CD4-positive, alpha-beta T cell treated with Interleukin-21 for 1 hour (primary cell): ENCODE measurements around the gene GRAMD1B.
"Not testable (repeated sequence)": the region's sequence is repeated elsewhere in the genome, so short reads cannot be mapped to it uniquely, and the experiment has no call there.

ENCODE experiments used
- DNase-seq: peaks from one replicate; pipeline ENCODE4 v3.0.0-alpha.2; 2020

GRAMD1B gene

DNA sequence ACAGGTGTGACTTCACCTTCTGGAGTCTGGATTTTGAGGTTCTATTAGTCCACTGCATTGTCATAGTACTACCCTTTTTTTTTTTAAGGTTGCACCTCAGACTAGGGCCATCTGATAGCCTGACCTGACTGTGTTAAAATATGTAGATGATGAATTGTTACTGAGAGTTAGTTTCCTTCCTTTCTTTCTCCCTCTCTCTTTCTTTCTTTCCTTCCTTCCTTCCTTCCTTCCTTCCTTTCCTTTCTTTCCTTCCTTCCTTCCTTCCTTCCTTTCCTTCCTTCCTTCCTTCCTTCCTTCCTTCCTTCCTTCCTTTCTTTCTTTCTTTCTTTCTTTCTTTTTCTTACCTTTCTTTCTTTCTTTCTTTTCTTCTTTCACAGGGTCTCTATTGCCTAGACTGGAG is 83.2 kb downstream of the GRAMD1B start:
- DNase-seq: not testable (repeated sequence)

DNA sequence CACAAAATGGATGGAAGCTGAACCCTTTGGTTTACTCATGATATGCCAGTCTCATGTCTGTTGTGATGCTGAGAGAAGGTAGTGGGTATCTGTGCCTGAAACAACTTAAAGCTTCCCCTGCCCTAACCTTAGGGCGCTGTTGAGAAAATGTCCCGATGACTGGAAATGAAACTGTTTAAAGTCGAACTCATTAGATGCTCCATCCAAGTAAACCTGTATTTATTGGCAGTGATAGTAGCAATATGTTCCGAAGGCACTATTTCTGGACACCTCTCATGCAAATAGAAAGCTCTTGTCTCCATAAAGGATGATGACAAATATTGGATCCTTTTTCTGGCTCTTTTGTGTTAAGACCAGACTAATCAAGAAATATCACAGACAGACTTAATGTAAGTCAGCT is 86.2 kb downstream of the GRAMD1B start:
- DNase-seq: no peak

DNA sequence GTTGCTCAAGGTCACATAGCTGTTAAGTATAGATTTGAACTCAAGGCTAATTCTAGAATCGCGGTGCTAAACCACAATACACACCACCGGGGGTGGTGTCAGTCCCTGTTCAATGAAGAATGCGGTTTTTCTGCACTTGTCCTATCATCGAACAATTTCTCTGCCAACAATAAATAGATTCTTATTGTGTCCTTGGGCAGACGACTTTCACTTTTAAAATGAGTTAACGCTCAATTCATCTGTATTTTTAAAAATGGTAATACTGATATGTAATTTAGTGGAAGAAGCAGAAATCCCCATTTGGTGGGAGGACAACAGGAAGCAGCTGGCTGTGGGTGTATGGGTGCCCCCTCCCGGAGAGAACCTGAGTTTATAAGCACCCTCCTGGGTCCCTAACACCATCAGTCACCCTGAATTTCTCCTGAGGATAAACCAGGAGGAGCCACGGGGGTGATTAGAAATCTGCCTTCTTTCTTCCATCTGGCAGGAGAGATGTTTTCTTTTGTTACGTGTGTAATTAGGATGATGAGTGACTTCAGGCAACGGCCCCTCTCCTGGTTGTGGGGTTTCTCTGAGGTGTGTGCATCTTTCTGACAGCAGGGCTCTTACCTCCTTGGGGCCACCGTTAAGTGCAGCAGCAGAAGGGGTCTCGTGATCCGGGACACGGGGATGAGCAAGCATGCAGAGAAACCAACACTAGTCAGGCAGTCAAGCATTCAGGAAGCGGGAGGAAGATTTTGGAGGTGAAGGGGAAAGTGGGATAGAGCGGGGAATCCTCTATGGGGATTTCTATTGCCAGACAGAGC is 87.7 kb downstream of the GRAMD1B start:
- DNase-seq: no peak

DNA sequence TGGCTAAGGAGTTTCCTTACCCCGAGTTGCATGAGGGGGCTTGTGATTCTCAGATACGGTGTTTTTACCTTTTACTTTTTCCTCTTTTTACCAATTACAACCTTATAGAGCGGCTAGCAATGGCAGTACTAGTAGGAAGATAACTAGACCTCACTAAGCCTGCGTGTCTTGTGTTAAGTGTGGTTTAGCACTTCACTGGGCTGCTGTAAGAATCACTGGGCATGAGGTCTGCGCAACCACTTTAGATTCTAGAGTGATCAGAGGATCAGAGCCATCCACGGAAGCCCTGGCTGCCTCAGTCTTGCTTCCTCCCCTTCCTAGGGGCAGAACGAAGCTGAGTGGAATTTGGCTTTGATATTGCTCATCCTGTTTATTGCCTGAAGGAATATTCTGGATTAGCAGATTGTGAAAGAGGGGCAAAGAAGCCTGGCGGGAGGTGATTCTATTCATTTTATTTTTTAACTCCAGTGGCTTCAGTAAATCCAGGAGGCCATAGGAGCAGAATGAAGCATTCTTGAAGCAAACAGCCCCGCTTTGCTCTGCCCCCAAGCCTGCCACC is 88.5 kb downstream of the GRAMD1B start:
- DNase-seq: no peak

DNA sequence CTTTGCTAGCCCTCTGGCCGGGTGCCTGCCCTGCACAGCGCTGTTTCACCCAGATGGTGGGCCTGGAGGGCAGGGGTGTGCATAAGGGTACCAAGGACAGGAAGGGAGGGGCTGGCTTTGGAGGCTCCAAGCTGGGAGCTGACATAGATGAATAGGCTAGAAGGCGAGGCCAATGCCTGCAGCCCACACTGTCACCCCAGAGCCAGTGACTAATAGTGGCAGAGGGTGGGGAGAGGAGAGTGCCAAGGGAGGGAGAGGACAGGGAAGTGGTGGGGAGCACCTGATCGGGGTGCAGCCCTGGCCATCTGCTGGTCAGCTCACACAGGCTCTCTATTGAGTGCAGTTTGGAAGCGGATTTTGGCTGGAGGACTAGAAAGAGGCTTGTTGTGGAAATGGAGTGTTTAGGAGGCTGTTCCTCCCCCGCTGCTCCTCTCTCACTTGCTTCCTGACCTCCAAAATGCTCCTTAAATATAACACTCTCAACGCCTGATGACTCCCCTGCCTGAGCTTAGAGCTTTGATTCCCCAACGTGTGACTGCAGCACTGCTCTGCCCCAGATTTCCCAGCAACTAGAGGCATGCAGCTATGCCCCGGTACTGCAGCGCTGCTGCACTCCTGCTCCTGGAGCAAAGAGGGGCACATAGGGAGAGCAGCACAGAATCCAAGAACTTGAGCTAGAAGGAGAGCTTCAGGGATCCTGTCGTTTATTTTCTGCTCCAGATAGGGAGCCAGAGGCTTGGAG is 89.2 kb downstream of the GRAMD1B start:
- no peak for DNase-seq

DNA sequence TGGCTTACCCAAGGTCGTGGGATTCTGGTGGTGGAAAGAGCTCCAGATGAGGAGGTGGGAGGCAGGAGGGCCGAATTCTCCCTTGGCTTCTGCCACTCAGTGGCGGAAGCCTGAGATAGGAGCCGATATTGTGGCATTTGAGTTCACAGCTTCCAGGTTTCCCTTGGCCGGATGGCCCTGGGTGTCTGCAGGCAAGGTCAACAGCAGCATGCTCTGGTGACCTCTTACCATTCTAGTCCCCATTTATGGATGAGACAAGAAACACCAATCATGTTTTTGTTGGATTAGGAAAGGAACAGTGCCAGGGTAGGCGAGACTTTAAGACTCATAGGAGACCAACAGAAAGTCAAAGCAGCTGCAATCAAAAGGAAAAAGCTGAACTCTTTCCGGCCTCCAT is 89.7 kb downstream of the GRAMD1B start:
- DNase-seq: no peak

DNA sequence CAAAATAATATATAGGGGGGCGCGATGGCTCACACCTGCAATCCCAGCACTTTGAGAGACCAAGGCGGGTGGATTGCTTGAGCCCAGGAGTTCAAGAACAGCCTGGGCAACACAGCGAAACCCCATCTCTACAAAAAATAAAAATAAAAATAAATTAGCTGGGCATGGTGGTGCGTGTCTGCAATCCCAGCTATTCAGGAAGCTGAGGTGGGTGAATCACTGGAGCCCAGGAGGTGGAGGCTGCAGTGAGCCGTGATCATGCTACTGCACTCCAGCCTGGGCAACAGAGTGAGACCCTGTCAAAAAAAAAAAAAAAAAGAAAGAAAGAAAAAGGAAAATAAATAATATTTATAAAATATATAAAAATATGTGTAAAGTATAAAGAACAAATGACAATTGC is 90.4 kb downstream of the GRAMD1B start:
- not testable (repeated sequence) for DNase-seq

DNA sequence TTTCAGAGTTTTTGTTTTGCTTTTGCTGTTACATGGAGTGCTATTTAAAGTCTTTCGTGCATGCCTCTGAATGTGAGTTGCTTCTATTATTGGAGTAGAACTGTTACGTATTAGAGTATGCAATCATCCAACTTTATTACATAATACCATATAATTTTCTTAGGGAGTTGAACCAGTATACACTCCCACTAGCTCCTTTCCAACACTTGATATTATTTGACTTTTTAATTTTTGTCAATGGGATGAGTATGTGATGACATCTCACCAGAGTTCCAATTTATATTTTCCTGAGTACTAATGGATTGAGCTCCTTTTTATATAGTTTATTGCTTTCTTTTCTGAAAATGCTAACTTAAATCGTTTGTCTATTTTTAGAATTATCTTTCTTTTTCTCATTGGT is 90.9 kb downstream of the GRAMD1B start:
- no peak for DNase-seq

DNA sequence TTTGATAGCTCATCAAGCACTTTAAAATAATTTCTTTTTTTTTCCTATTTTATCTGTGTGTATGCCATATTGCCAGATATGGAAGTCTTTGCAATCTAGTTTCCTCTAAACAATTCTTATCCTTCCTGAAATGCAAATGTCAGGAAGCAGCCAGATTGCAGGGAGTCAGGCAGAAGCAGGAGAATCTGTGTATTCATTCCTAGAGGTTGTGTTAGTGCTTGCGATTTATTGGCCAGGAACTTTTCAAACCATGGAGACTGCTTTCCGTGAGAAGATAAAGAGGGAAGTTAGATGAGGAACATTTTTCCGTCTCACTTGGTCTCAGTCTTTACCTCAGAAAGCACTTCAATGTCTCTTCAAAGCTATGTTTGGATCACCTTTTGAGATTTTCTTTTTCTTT is 91.9 kb downstream of the GRAMD1B start:
- DNase-seq: no peak

DNA sequence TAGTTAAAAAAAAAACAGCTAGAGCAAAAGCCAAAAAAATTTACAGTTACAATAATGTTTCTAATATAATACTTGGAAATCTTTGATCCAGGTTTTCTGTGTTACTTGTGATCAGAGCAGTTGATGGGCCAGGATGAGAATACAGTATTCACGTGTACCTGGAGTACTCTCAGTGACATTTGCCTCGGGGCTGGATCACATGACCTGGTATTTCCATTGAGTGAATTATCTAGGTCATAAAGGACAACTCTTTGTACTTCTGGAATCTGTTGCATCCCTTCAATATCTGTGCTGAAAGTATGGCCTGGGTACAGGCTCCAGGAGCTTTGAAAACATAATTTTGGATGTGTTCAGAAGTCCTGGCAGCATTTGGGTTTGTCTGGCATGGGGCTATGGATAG is 93.5 kb downstream of the GRAMD1B start:
- DNase-seq: no peak

DNA sequence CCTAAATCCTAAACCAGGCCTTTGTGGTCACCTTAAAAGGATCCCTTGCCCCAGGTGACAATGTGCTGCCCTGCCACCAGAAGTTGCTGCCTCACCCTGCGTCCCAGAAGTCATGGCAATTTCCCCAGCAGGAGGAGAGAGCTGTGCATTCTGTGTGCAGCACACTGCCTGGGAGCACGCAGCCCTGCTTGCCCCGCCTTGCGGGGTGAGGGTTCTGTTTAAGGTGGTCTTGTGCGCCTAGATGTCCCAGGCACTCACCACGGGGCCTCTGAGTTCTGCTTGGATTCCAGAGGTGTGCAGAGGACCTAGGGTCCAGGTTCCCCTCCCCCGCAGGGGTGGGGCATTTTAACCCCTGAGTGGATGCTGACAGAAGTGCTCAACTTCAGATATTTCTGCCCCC is 95.0 kb downstream of the GRAMD1B start:
- no peak for DNase-seq

DNA sequence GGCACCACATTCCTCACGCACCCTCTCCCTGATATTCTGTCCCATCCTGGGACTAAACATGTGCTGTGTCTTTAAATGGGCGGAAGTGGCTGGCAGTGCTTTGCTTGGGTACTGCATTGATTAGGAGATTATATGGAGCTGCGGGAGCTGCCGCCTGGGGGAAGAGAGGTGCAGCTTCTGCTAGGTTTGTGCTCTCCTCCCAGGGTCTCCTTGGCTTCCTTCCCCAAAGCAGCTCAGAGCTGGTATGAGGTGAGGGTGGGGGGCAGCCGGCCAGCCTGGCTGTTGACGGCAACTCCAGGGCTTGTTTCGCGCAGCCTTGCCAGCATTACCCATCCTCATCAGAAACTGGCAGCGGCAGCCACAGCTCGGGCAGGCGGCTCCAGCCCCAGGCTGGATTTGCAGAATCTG is 95.4 kb downstream of the GRAMD1B start:
- DNase-seq: no peak

DNA sequence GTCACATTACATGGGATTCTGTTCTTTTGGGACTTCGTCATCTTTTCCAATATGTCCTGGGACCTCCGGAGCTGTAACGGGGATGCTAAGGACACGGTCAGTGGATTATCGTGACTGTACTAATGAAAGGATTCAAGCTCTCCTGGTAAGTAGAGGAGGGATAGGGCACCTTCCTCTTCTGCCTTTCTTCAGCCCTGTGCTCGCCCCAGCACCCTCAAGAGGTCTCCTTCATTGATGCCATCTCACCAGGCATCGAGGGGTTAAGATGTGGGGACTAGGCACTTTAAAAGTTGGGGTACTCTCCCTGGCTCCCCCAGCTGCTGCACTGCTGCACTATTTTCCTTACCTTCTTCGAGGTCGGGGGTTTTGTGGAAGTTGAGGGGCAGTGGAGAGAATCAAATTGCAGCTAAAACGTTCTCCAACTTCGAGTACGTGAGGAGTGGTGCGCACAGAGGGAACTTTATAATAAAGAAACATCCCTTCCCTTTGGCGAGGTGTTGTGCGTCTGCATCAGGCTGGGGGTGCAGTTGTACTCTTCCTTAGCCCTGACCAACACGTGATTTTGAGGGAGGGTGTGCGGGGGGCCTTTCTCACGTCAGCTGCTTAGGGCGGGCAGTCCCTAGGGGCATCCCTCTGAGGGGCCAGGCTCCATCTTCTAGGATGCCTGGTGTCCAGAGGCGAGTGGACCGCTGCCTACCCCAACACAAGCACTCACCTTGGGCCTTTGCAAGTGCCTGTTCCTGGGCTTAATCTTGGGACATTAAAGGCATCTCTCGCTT is 96.1 kb downstream of the GRAMD1B start:
- DNase-seq: no peak

DNA sequence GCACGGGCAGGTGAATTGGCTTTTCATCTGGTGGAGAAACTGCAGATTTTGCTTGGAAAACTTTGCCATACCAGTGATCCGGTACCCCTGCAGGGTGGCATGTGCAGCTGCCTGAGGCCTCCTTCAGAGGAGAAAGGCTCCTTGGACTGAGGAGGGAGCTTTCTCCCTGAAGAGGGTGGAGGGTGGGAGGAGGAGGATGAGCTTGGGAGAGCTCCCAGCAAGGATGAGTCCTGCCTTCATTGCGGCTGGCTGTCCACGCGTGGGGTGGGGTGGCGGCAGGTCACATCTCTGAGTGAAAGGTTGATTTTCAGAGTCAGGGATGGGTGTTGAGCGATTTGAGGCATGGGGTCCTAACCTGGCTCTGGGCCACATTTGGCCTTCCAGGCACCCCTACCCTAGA is 96.8 kb downstream of the GRAMD1B start:
- DNase-seq: no peak

DNA sequence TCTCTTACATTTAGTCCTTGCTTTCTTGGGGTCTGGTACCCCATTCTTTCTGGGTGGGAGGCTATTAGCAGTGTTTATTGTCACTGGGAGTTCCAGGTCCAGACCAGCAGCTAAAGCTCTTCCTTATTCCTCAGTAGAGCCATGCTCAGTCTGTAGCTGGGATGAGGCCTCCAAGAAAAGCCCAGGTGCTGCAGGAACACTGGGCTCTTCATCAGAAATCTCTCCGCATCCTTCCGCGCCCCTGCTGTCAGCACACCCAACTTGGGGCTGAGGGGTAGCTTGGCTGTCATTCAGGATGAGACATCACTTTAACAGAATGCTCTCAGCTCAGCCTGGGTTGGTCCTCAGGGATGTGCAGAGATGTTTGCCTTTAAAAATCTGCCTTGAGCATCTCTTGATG is 97.5 kb downstream of the GRAMD1B start:
- DNase-seq: no peak

DNA sequence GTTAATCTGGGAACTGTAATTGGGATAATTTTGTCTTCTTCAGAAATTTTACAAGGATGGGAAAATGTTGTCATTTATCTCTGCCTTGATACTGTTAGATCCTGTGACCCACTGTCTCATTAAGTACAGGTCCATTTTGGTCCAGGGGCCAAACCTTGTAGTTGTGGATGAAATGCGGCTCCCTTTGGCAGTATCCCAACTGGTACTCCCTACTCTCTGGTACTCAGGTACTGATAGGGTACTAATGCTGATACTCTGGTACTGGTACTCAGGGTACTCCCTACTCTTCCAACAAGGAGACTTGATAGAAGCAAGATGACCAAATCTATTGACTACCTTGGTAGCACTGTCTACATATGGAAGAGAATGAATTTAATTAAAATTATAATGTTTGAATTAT is 97.9 kb downstream of the GRAMD1B start:
- no peak for DNase-seq

DNA sequence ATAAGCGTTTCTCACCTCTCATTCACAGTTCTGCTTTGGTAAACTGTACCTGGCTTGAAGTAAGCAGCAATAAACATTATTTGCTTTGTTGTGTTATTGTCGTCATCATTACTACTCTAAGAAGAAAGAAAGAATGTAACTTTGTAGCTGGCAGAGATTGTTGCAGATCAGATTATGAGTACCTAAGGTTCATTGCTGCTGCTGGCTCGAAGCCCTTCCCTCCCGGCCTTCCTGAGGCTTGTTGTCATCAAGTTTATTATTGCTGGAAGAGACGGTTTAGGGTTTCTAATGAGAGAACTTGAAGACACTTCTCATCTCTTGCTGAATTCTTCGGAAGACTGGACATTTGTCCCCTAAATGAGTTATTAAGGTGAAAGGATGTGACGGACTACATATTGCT is 101.3 kb downstream of the GRAMD1B start:
- DNase-seq: no peak

DNA sequence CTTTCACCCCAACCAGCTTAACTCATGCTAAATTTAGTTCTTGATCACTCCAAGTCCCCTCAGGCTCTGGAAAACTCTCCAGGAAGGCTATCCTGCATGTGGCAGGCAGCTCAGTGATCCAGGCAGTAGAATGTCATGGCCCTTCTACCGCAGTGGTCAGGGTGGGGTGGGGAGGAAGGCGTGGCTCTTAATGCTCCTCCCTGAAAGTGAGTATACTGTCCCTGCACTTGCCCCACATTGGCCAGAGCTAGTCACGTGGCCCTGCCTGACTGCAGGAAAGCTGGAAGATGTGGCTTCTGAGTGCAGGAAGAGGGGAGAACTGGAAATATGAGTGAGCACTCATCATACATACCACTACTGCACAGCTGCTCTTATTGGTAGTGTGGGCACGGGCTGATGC is 102.1 kb downstream of the GRAMD1B start:
- DNase-seq: no peak

DNA sequence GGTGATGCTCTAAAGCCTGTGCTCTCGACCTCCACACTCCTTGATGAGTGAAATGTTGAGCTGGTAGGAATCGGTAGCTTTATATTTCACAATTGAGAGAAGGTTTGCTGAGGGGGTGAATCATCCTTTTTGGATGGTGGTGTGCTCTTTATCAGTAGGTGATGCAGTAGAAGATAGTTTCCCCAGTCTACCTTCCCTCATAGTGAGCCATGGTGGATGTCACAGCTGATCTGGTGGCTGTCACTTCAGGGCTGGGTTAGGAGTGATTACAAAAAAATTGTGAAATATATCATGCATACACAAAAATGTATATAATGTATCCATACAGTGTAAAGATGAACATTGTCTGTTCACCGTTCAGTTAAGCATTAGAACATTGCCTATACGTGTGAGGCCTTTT is 105.3 kb downstream of the GRAMD1B start:
- no peak for DNase-seq

DNA sequence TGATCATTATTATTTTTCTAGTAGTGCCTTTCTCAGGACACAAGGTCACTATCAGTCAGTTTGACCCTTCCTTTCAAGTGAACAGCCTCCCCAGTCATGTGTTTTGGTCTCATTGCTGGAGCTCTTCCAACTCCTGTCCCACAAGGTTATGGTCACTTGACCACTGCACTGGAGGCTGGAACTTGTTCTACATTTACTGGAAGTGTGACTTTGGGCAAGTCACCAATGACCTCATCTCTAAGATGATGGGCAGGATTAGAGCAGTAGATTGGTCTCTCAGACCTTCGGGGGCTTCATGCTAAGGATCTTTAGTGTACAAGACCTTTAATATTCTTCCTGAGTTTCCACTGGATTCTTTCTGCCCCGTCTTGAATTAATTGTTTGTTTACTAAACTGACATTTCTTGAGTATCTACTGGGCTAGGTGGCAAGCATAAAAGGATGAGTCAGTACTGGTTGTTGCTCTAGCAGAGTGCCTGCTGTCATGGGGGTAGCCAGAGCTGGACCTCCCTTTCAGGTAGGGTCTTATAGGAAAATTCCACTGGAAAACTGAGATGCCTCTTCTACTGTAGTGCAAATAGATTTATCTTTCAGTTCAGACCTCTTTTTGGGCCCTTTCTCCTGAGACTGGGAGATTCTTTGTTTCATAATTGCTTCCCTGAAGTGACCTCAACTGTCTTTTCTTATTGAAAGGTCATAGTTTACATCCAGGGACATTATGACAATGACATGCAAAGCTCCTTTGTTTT is 106.8 kb downstream of the GRAMD1B start:
- DNase-seq: no peak

DNA sequence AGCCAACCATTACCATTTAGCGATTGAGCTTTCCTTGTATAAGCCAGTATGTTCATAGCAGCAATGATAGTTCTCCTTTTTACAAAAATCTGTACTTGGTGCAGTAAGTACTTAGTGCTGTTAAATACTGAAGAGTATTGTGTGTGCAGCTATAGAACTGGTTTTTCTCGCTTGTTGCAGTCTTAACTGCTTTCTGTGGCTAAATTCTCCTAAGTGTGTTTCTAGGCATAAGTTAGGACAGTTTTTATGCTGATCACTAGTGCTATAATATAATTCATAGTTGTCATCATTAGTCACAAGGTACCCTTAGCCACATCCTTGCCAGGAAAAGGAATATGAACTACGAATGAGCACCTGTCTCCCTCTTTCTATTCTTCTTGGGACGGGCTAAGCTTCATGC is 107.7 kb downstream of the GRAMD1B start:
- no peak for DNase-seq

DNA sequence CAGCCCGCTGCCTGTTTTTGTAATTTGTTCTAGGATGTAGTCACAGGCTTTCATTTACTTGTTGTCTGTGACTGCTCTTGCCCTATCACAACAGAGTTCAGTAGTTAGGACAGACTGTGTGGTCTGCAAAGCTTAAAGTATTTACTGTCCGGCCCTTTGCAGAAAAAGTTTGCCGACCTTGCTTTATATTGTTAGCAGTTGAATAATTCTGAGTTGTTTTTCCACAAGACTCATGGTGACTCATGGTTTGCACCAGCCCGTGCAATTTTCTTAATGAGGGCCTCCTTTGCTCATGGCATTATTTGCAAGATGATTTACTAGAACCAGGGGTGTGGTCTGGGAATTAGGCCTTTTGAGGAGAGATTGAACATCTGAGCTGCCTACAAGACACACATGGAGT is 113.7 kb downstream of the GRAMD1B start:
- no peak for DNase-seq
